RWPE2 (cell line): ENCODE data around the gene ASTN1.

Experiments used
- ATAC-seq: fragments of 200-7000 bp; cut with Tn5 transposase; 3 replicates; pipeline ENCODE4 v1.9.1; 2021; ENCODE audit warnings: low read depth
- DNase-seq: peaks from one replicate; pipeline ENCODE4 v3.0.0-alpha.2; 2020; ENCODE audit warnings: low spot score
- H3K27ac ChIP-seq: fragments of 450-650 bp; 2 replicates; pipeline ENCODE4 v1.5.1; 2017; ENCODE audit warnings: mild to moderate bottlenecking; ENCODE audit not compliant: poor library complexity, severe bottlenecking
- H3K27me3 ChIP-seq: fragments of 250-450 bp; sonication (Bioruptor Pico); 2 replicates; pipeline ENCODE4 v1.5.1; 2021; ENCODE audit warnings: mild to moderate bottlenecking, moderate library complexity; ENCODE audit not compliant: insufficient read depth, poor library complexity, severe bottlenecking
- H3K36me3 ChIP-seq: fragments of 250-450 bp; sonication (Bioruptor Pico); 2 replicates; pipeline ENCODE4 v1.5.1; 2020; ENCODE audit warnings: low read depth, mild to moderate bottlenecking, moderate library complexity
- H3K4me1 ChIP-seq: fragments of 250-450 bp; sonication (Bioruptor Pico); 2 replicates; pipeline ENCODE4 v1.5.1; 2021; ENCODE audit warnings: mild to moderate bottlenecking, moderate library complexity; ENCODE audit not compliant: insufficient read depth, poor library complexity, severe bottlenecking
- H3K4me3 ChIP-seq: fragments of 250-450 bp; sonication (Bioruptor Pico); 2 replicates; pipeline ENCODE4 v1.5.1; 2021; ENCODE audit warnings: mild to moderate bottlenecking, moderate library complexity; ENCODE audit not compliant: severe bottlenecking
- H3K9me3 ChIP-seq: fragments of 250-450 bp; sonication (Bioruptor Pico); 2 replicates; pipeline ENCODE4 v1.5.1; 2021; ENCODE audit warnings: mild to moderate bottlenecking, moderate library complexity; ENCODE audit not compliant: severe bottlenecking
- TF ChIP-seq, protein P1 (sequence below): fragments of 450-650 bp; IDR thresholded peaks from one replicate; pipeline ENCODE4 v1.5.1; 2017; ENCODE audit warnings: mild to moderate bottlenecking, moderate library complexity; ENCODE audit not compliant: poor library complexity, severe bottlenecking

Gene ASTN1

DNA sequence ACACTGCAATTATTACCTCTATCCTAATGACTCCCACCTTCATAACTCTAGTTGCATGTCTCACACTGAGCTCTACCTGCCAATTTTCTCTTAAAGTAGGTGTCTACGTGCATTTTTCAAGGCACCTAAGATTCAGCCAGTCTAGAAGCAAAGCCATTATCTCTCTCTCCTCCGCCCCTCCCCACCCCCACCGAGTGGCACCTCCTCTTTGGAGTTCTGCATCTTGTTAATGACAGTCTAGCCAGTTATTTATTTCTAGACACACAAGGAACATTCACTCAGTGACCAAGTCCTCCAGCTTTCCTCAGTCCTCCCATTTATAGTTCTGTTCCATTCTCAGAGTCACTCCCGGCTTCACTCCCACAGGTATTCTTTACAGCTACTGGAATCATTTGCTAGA is 47.6 kb downstream of the ASTN1 start:
- ATAC-seq: no peak
- Histone ChIP-seq H3K27me3 (peaks cover 9% of the 10 kb centered on the region), H3K4me1 (no peaks in the 10 kb centered on the region), H3K9me3 (no peaks in the 10 kb centered on the region), H3K36me3 (no peaks in the 10 kb centered on the region), H3K4me3 (no peak overlapping the region), H3K27ac (no peak overlapping the region)
- TF ChIP-seq, protein P1, sequence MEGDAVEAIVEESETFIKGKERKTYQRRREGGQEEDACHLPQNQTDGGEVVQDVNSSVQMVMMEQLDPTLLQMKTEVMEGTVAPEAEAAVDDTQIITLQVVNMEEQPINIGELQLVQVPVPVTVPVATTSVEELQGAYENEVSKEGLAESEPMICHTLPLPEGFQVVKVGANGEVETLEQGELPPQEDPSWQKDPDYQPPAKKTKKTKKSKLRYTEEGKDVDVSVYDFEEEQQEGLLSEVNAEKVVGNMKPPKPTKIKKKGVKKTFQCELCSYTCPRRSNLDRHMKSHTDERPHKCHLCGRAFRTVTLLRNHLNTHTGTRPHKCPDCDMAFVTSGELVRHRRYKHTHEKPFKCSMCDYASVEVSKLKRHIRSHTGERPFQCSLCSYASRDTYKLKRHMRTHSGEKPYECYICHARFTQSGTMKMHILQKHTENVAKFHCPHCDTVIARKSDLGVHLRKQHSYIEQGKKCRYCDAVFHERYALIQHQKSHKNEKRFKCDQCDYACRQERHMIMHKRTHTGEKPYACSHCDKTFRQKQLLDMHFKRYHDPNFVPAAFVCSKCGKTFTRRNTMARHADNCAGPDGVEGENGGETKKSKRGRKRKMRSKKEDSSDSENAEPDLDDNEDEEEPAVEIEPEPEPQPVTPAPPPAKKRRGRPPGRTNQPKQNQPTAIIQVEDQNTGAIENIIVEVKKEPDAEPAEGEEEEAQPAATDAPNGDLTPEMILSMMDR: no peak
- DNase-seq: no peak

DNA sequence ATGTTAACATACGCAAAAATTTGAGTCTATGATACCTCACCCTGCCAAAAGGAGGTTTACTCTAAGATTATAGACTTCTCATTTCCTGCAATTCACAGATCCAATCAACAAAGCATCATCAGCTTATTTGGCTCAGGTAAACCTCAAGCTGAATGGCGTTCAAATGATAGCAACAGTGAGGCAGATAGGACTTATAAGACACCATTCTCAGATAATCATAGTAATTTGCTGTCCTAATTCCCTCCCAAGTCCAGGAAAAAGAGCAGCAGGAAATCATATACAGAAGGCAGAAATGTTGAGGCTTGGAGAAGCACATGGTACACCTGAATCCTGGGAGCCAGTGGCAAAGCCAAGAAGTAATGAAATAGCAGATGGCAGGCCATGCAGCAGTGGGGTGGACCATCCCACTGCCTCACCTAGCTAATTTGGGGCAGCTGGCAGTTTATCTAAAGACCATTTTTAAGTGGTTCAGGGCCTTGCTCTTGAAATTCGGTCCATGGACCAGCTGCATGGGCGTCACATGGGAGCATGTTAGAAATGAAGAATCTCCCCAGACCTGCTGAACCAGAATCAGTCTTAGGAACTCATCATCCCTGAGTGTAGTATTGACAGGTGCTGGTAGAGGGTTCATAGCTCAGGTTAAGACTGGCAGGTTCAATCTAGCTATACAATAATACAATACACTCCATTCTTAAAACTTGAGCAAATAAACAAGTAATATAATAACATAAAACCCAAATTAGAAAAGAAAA is 57.7 kb downstream of the ASTN1 start:
- Histone ChIP-seq H3K27me3 (peaks cover 31% of the 10 kb centered on the region), H3K4me3 (no peak overlapping the region), H3K9me3 (no peaks in the 10 kb centered on the region), H3K36me3 (no peaks in the 10 kb centered on the region), H3K4me1 (no peaks in the 10 kb centered on the region), H3K27ac (no peak overlapping the region)
- DNase-seq (no peak), ATAC-seq (no peak)
- TF ChIP-seq, protein P1: no peak

- ATAC-seq: no peak
- TF ChIP-seq, protein P1: no peak
Measured at GRCh38 chr1:177106196-177106595, 58.3 kb downstream of the ASTN1 start.

DNA sequence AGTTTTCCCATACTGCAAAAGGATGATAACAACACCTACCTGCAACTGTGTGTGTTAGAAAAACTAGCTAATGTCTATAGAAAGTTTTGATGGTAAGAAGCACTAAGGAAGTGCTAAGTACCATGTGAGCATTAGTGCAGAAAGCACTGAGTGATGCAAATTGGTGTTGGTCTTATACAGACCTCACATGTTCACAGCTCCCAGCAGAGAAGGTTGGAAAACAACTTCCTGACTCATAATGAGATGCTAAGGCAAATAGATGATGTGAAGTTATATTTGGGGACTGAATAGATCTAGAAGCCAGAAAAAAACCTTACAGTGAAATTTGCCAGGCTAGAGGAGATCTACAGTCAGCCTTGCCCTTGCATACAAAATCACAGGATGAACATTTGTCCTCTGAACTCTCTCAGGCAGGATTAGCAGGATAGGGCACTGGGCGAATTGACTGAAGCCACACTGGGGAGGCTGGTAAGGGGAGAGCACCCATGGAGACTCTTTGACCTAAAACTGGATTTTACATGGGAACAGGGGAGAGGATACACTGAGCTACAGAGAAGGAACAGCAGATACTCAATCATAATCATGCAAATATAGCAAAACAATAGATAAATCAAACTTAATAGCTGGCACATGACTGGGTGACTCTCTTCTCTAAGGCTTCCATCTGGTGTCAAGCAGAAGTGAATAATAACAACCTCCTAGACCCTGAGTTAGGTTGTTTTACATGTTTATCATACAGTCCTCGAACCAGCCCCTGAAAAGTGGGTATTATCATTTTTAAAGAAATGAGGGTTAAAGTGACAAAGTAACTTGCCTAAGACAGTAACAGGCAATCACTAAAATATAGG is 61.3 kb downstream of the ASTN1 start:
- ATAC-seq: no peak
- no peak for DNase-seq
- no peak overlapping the region for H3K27ac ChIP-seq
- no peak overlapping the region for H3K4me3 ChIP-seq
- no peaks in the 10 kb centered on the region for H3K4me1 ChIP-seq
- TF ChIP-seq, protein P1: no peak
- no peaks in the 10 kb centered on the region for H3K27me3 ChIP-seq
- H3K36me3 ChIP-seq: no peaks in the 10 kb centered on the region
- H3K9me3 ChIP-seq: no peaks in the 10 kb centered on the region

More at GRCh38 chr1:177106196-177106595, 58.3 kb downstream of the ASTN1 start:
- peaks cover 25% of the 10 kb centered on the region for H3K27me3 ChIP-seq
- no peak for DNase-seq
- H3K4me1 ChIP-seq: no peaks in the 10 kb centered on the region
- no peaks in the 10 kb centered on the region for H3K36me3 ChIP-seq
- H3K4me3 ChIP-seq: no peak overlapping the region
- H3K9me3 ChIP-seq: no peaks in the 10 kb centered on the region
- no peak overlapping the region for H3K27ac ChIP-seq
